Uterus (tissue), 2 donors: ENCODE data around the gene KIAA0513.

ENCODE experiments used
- CTCF ChIP-seq, 4 experiments: fragments of 200-600 bp in 2 of 4; fragments of 450-650 bp in 2 of 4; sonication (generic) in 2 of 4; IDR thresholded peaks; one replicate each; pipeline ENCODE4 v1.5.1; 2016 to 2019; ENCODE audit warnings: antibody characterized with exemption in 4 of 4, mild to moderate bottlenecking in 2 of 4, moderate library complexity in 1 of 4
- POLR2A ChIP-seq, 2 donors: fragments of 450-650 bp; IDR thresholded peaks; one replicate each; pipeline ENCODE4 v1.6.1; 2016; ENCODE audit warnings: antibody characterized with exemption in 2 of 2, mild to moderate bottlenecking in 1 of 2, moderate library complexity in 1 of 2

- TF ChIP-seq CTCF (IDR thresholded peaks at IDR 0.05) (no peak), POLR2A (IDR thresholded peaks at IDR 0.05) (no peak)
These were observed 41.2 kb downstream of the KIAA0513 start for GRCh38 chr16:85068746-85069145.
